ENCODE measurements around the gene VTCN1.

Gene VTCN1

DNA sequence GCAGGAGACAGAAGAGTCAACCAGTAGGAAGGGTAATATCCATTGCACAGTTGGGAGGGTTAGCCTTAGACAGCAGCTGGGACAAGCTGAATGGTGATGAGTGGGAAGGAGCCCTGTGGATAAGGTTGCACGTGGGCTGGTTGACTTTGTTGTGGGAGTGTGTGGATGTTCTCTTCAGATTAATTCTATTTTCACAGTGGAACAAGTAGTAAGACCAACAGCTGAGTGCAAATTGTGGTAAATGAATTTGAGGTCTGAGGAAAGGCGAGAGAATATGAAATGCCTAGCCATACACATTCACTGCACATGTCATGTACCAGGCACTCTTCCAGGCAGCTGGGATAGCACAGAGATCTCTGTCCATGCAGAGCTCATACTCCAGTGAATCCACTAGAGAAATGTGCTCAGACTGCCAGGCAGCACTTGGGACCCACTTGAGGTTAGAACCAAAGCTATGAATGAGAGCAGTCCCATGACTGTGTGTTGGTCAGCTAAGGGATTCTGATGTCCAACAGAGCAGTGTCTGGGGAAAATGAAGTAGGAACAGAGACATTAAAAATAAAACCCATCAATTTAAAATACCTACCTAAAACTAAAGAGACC lies 25.2 kb upstream of the VTCN1 start:
- Histone ChIP-seq H3K4me3 (ENCODE audit: low read depth, low read length) (no peak overlapping the region), H3K9me3 (ENCODE audit: control insufficient read depth, insufficient read depth, low read depth, low read length) (no peaks in the 10 kb centered on the region), H3K36me3 (ENCODE audit: control insufficient read depth in 2 of 2, insufficient read depth in 1 of 2, low read length in 2 of 2) (no peaks in the 10 kb centered on the region), H3K4me1 (ENCODE audit: control insufficient read depth, insufficient read depth, low read length) (no peaks in the 10 kb centered on the region), H3K27ac (ENCODE audit: extremely low read depth, low read depth, low read length) (no peak overlapping the region)
- ChIA-PET POLR2A (no interaction called here), CTCF (no interaction called here)
- TF ChIP-seq ZNF660 (tag by site-specific recombination; IDR thresholded peaks at IDR 0.05) (no peak), EGR2 (tag by site-specific recombination; IDR thresholded peaks at IDR 0.05; ENCODE audit: low read depth) (peak; percentile 86), ZFHX2 (tag by site-specific recombination; conservative IDR thresholded peaks at IDR 0.05) (peak; percentile 82)

DNA sequence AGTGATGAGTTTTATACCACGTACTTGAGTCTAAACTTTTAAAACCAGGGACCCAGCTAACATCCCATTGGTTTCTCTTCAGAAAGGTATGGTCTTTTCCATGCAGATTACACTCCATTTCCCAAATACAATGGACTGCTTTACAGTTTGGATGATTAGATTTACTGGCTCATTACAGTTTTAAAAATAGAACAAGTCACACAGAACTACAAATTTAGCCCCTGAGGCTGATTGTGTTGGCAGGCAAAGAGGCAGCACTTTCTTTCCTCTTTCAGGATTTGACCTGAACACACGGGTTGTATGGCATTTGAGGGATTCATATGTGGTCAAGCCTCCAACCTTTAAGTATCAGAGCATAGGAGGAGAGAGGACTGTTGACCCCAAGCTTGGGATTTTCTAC lies 21.8 kb upstream of the VTCN1 start:
- TF ChIP-seq HOXD13 (CRISPR knock-in tag; IDR thresholded peaks at IDR 0.05; ENCODE audit: borderline replicate concordance) = 0 out of 2 replicates have a peak, but pooled peaks have one; percentile 15
- no peak for TF ChIP-seq SALL2 (tag by site-specific recombination; IDR thresholded peaks at IDR 0.05; ENCODE audit: borderline replicate concordance)
- no peak for TF ChIP-seq ZNF48 (tag by site-specific recombination; IDR thresholded peaks at IDR 0.05)
- no peak for TF ChIP-seq ZNF830 (tag by site-specific recombination; IDR thresholded peaks at IDR 0.05; ENCODE audit: low read depth)
- TF ChIP-seq ZNF302 (tag by site-specific recombination; IDR thresholded peaks at IDR 0.05; ENCODE audit: low read depth) = no peak
- no peak for TF ChIP-seq ZNF600 (tag by site-specific recombination; IDR thresholded peaks at IDR 0.05)
- no peak for TF ChIP-seq TCF7L2 (IDR thresholded peaks at IDR 0.05; ENCODE audit: borderline replicate concordance, low read depth, low read length)
- no peaks in the 10 kb centered on the region for H3K9me3 ChIP-seq (ENCODE audit: control insufficient read depth, insufficient read depth, low read depth, low read length)
- H3K4me3 ChIP-seq (ENCODE audit: low read depth, low read length) = no peak overlapping the region
- POLR2A ChIA-PET = no interaction called here
- no peak overlapping the region for H3K27ac ChIP-seq (ENCODE audit: extremely low read depth, low read depth, low read length)
- CTCF ChIA-PET = interaction anchor here (1.3 kb wide), 1 partner anchor 164 kb away, joined by 3 read pairs; no protein-coding TSS in a partner anchor
- H3K4me1 ChIP-seq (ENCODE audit: control insufficient read depth, insufficient read depth, low read length) = no peaks in the 10 kb centered on the region
- no peaks in the 10 kb centered on the region for H3K36me3 ChIP-seq (ENCODE audit: control insufficient read depth in 2 of 2, insufficient read depth in 1 of 2, low read length in 2 of 2)

- Histone ChIP-seq H3K27ac (ENCODE audit: extremely low read depth, low read depth, low read length) (no peak overlapping the region), H3K36me3 (ENCODE audit: control insufficient read depth in 2 of 2, insufficient read depth in 1 of 2, low read length in 2 of 2) (no peaks in the 10 kb centered on the region), H3K4me1 (ENCODE audit: control insufficient read depth, insufficient read depth, low read length) (no peaks in the 10 kb centered on the region), H3K4me3 (ENCODE audit: low read depth, low read length) (no peak overlapping the region), H3K9me3 (ENCODE audit: control insufficient read depth, insufficient read depth, low read depth, low read length) (no peaks in the 10 kb centered on the region)
- POLR2A ChIA-PET = no interaction called here
- CTCF ChIA-PET = interaction anchor here (0.5 to 1.3 kb wide), 2 partner anchors 164 to 648 kb away, joined by 3 read pairs; no protein-coding TSS in a partner anchor
- no peak for TF ChIP-seq ZNF18 (tag by site-specific recombination; IDR thresholded peaks at IDR 0.05)
- TF ChIP-seq ZNF792 (tag by site-specific recombination; IDR thresholded peaks at IDR 0.05) = no peak
- TF ChIP-seq MZF1 (tag by site-specific recombination; IDR thresholded peaks at IDR 0.05; ENCODE audit: borderline replicate concordance) = no peak
- no peak for TF ChIP-seq SP7 (tag by site-specific recombination; IDR thresholded peaks at IDR 0.05)
- TF ChIP-seq ZNF211 (tag by site-specific recombination; IDR thresholded peaks at IDR 0.05; ENCODE audit: low read depth) = no peak
- TF ChIP-seq AEBP2 (tag by site-specific recombination; IDR thresholded peaks at IDR 0.05; ENCODE audit: borderline replicate concordance) = no peak
- TF ChIP-seq REPIN1 (tag by site-specific recombination; IDR thresholded peaks at IDR 0.05; ENCODE audit: low read depth) = no peak
- no peak for TF ChIP-seq ZNF654 (tag by site-specific recombination; IDR thresholded peaks at IDR 0.05; ENCODE audit: low read depth)
- TF ChIP-seq, protein P1, sequence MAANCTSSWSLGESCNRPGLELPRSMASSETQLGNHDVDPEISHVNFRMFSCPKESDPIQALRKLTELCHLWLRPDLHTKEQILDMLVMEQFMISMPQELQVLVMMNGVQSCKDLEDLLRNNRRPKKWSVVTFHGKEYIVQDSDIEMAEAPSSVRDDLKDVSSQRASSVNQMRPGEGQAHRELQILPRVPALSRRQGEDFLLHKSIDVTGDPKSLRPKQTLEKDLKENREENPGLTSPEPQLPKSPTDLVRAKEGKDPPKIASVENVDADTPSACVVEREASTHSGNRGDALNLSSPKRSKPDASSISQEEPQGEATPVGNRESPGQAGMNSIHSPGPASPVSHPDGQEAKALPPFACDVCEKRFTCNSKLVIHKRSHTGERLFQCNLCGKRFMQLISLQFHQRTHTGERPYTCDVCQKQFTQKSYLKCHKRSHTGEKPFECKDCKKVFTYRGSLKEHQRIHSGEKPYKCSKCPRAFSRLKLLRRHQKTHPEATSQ (tag by site-specific recombination; IDR thresholded peaks at IDR 0.05) = no peak
- no peak for TF ChIP-seq ZNF560 (tag by site-specific recombination; IDR thresholded peaks at IDR 0.05; ENCODE audit: borderline replicate concordance)
- TF ChIP-seq ZNF433 (tag by site-specific recombination; IDR thresholded peaks at IDR 0.05; ENCODE audit: low read depth) = no peak
- TF ChIP-seq ZBTB6 (tag by site-specific recombination; IDR thresholded peaks at IDR 0.05) = no peak
- no peak for TF ChIP-seq ZNF530 (tag by site-specific recombination; IDR thresholded peaks at IDR 0.05; ENCODE audit: low read depth)
- TF ChIP-seq ZNF350 (tag by site-specific recombination; IDR thresholded peaks at IDR 0.05) = no peak
- no peak for TF ChIP-seq ZXDB (tag by site-specific recombination; IDR thresholded peaks at IDR 0.05)
Observed at GRCh38 chr1:117231748-117232373, 21.1 kb upstream of the VTCN1 start.
